Skin epidermis (tissue), 12 donors: Measurements from ENCODE around the gene TSPAN7.

Experiments used
- H3K27ac ChIP-seq, 21 experiments: fragments of 200-600 bp; sonication (generic) in 11 of 21; one replicate each; pipeline ENCODE4 v1.5.0; 2020; ENCODE audit warnings: mild to moderate bottlenecking in 3 of 21, inconsistent platforms in 2 of 21, moderate library complexity in 2 of 21
- H3K4me3 ChIP-seq, 7 experiments: fragments of 200-600 bp; sonication (generic) in 2 of 7; one replicate each; pipeline ENCODE4 v1.5.0; 2020; ENCODE audit warnings: inconsistent platforms in 2 of 7, mild to moderate bottlenecking in 2 of 7, moderate library complexity in 1 of 7

The TSPAN7 gene

DNA sequence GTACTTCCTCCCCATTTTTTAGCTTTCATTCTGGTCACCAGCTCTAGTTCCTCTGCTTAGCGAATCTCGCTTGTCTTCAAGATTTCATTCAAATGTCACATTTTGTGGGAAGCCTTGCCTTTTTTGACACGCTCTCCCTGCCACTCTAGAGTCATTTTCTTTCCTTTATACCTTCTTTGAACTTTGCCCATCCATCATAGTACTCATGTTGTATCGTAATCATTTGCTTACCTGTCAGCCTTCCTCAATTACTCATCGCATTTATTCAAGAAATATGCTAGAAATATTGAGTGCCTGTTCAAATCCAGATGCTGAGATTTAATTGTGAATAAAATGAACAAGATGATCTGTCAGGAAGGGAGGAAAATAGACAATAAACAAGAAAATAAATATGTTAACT lies 21.8 kb downstream of the TSPAN7 start:
- Histone ChIP-seq H3K27ac (no peak overlapping the region), H3K4me3 (no peak overlapping the region)

DNA sequence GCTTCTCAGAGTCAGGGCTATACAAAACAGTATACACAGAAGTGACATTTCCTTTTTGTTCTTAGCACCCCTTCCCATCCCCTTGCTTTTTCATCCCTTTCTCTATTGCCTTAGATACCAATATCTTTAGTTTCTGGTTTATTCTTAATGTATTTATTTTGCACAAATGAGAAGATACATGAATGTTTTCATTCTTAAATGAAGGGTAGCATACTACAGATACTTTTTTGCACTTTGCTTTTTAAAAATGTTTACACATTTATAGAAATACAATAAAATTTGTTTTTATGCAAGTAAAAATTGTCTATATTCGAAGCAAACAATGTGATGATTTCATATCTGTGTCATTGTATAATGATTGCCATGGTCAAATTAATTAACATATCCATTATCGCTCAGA lies 33.1 kb downstream of the TSPAN7 start:
- Histone ChIP-seq H3K27ac (no peak overlapping the region), H3K4me3 (no peak overlapping the region)

DNA sequence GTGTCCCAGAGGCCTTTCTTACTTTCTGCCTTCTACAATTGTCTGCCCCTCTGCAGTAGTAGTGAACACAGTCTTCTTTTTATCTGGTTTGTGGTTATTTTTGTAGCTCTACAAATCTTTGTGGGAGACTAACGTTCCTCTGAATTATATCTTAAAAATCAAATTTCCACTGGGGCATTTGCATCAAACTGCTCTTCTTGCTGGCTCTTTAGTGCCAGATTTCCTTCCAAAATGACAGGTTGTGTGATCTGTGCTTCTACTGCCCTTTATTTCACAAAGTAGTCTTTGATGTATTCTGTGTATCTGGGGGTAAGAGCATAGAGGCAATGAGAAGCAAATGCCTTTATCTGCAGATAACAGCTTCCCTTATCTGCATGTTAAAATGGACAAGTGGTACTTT lies 34.5 kb downstream of the TSPAN7 start:
- Histone ChIP-seq H3K4me3 (no peak overlapping the region), H3K27ac (no peak overlapping the region)

DNA sequence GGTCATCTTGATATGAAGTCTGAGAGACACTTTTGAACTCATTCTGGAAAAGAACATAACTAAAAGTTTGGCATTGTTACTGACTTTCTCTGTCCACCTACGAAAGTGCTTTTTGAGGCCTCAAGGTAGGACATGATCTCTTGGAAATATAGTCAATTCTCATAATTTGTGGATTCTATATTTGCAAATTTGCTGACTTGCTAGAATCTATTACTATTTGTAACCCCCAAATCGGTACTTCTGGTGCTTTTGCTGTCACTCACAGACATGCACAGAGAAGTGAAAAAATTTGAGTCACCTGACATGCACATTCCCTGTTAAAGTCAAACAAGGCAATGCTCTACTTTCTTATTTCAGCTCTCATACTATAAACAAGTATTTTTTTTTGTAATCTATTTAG lies 35.6 kb downstream of the TSPAN7 start:
- Histone ChIP-seq H3K4me3 (no peak overlapping the region), H3K27ac (no peak overlapping the region)

DNA sequence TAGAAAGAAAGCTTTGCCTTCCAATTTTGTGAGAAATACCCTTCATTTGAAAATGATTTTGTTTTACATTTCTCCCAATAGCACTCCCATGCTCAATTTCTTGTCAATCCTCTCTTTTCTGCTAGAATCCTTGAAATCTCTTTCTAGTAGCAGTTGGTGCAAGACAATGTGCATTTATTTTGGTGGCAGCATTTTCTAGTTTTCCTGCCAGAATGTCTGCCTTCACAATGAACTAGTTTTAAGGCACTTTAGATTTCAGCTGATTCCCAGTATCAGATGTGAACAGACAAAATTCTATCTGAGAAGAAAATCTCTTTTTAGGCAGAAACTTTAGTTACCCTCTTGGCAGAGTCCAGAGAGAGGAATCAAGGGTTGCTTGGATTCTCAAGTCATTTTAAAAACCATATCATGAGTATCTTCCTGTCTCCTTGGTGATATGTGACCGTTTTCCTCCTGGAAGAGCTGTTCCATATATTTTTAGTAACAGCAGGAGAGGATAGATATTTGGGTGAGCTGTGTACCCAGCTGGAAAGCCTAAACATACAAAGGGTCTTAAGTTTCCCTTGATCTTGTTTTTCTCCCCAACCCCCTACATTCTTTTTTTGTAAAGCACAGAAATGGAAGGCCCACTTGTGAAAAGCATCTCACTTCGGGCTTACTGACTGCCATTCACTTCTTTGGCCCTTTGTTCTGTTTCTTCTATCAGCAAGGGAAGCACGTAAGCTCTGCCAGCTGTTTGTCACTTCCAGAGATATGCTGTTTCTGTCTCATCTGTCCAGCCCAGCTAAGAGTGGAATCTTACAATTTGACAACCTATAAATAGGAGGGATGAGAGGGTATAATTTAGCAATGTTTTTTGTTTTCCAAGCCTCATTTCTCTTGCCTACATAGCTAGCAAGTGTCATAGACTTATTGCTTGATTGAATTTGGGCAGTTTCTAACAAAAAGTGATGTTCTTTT lies 38.7 kb downstream of the TSPAN7 start:
- H3K27ac ChIP-seq: no peak overlapping the region
- no peak overlapping the region for H3K4me3 ChIP-seq

DNA sequence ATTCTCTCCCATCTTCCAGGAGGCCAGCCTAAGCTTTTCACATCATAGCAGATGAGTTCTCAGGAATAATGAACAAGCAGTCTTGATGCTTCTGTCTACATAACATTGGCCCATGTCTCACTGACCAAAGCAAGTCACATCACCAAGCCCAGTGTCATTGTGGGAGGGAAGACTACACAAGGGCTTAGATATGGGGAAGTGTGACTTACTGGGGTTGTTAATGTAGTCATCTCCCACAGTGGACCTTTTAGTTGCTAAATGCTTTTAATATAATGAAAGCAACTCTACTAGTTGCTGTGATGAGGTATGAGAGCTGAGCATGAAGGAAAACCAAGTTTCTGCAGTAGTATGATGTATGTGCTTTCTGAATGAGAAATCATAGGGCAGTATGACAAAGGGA lies 40.5 kb downstream of the TSPAN7 start:
- no peak overlapping the region for H3K27ac ChIP-seq
- no peak overlapping the region for H3K4me3 ChIP-seq

DNA sequence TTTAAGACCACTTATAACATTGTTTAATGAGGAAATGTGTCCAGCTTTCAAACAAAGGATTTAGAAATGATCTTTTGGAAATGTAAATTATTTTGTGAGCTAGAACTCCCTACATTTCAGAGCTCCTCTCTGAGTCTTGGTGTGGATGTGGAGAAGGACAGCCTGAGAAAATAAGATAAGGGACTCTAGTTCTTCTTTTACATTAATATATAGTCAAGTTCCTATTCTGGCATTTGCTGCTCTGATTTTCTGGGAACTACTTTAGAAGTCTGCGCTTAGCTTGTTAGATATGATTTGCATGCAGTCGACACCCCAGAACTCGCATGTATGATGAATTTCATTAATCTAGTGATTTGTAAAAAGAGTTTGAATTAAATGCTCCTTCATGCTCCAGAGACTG lies 45.5 kb downstream of the TSPAN7 start:
- Histone ChIP-seq H3K27ac (no peak overlapping the region), H3K4me3 (no peak overlapping the region)

DNA sequence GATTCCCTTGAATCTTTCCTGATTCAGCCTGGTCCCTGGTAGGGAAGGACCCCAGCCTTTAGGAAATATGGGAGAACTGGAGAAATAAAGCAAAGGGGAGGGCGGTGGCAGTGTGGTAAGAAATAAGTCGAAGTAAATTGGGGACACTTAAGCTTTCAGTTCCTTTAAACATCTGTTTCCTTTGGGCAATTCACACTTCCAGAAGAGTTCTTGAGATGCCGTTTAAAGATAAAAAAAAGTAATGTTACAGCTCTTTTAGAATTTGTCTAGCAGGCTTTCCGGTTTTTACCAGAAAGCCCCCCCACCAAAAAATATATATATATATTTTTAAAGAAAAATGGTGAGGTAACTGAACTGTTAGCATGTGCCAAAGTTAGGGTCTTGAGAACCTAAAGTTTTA lies 46.6 kb downstream of the TSPAN7 start:
- Histone ChIP-seq H3K27ac (no peak overlapping the region), H3K4me3 (no peak overlapping the region)

DNA sequence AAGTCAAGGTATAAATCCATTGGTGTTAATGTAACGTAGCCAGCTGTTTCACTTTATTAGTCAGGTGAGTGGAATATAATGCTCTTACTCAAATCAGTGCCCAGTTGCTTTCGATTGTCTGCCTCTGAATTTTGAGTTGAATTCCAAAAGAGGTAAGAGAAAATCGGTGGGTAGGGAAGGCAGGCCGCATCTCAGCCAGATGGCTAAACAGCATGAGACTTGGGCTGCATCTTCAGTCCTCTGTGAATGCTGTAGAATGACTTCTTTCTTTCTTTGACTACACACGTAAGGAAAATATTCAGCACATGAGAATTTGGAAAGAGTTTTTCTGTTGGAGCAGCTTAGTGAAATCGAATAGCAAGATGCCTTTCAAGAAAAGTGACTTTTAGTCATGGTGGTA lies 49.5 kb downstream of the TSPAN7 start:
- H3K27ac ChIP-seq: no peak overlapping the region

DNA sequence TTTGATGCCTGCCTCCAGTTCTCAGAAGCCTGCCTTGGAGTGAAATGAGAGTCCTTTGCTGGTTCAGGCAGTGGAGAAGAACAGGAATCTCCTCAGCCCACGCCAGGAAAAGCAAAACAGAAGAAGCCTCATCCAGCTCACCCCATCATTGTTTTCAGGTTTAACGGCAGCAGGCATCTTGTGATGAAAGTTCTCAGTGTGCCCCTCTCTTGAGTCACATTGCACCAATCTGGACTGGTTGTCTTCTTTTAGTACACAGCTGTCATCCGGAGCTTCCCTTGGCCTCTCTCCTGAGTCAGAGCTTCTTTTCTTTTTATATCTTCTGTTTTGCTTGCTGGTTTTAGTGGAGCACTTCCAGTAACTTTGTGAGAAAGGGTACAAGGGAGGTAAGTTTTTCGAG lies 50.9 kb downstream of the TSPAN7 start:
- no peak overlapping the region for H3K27ac ChIP-seq
- no peak overlapping the region for H3K4me3 ChIP-seq

More for the DNA sequence above, 49.5 kb downstream of the TSPAN7 start:
- no peak overlapping the region for H3K4me3 ChIP-seq

DNA sequence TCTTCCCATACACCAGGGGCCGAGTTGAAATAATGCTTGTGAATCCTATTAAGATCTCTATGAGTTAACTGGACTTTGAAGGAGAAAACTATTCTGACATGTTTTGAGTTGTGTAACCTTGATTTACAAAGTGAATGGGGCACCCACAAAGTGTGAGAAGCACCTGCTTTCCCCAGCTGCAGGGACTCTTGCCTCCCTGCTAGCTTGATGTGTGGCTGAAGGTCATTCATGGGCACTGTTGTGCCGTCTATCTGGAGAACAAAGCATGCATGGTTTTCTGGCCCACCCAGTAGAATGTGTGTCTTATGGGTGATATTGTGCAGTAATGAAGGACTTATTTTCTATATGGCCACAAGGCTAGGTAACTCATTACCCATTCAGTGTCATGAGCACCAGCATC lies 53.1 kb downstream of the TSPAN7 start:
- no peak overlapping the region for H3K27ac ChIP-seq
- H3K4me3 ChIP-seq: no peak overlapping the region

DNA sequence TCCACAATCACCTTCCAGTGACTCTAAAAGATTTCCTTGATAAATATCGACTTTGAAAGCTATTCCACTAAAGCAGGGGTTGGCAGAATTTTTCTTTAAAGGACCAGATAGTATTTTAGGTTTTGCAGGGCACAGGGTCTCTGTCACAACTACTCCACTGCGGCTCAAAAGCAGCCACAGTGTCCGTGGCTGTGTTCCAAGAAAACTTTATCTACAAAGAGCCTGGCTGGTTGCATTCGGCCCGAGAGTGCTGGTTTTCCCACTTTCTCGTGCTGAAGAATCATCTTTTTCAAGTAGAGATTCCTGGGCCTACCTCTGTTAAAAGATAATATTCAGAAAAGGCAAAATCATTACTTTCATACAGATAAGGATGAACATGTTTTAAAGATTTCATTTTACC lies 55.6 kb downstream of the TSPAN7 start:
- no peak overlapping the region for H3K27ac ChIP-seq
- no peak overlapping the region for H3K4me3 ChIP-seq

DNA sequence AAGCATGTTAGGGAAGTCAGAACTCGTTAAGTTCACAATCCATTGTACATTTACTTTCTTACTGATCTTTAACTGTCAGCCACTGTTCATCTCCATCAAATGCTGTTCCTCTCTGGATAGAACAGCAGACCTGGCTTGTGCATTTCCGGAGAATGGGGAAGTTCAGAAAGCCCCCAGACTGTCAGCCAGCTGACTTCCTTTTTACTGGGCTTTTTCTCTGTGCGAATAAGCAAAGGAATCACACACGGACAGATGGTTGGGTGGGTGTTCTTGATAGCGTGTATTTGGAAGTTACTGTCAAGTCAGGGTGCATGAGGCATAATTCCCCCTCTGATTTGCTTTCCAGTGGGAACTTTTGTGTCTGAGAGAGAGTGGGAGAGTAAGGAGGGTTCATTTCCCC lies 56.8 kb downstream of the TSPAN7 start:
- no peak overlapping the region for H3K4me3 ChIP-seq

DNA sequence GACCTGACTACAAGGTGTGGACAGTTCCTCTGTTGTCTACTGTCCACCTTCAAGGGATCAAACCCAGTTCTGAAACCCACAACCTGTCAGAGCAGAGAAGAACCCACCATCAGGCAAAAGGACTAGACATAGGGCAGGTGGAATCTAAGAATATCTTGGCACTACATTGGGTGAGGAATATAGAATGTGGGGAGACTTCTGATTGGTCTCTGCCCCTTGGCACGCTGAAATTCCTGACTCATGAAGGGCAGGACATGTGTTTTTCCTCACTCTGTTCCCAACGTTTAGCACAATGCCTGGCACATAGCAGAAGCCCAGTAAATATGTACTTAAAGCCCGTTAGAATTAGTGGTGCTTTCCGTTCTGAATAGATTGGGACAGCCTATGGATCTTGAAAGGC lies 59.3 kb downstream of the TSPAN7 start:
- H3K4me3 ChIP-seq: no peak overlapping the region
- no peak overlapping the region for H3K27ac ChIP-seq

More for the DNA sequence above, 56.8 kb downstream of the TSPAN7 start:
- no peak overlapping the region for H3K27ac ChIP-seq

DNA sequence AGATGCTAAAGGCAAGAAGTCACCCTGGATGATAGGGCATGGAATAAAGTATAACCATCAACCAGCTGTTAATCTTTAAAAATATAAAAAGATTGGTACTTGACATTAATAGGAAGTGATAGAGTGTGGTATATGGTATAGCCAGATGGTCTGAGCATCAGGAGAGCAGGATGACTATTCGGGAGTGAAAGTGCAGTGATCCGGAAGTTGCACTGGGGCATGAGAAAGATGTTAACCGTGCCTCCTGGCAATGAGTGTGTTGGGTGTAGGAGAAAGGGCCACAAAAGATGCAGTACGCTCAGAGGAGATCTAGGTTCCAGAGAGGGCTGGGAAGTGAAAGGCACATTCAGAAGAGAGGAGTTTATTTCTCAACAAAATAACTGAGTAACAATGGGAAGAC lies 65.0 kb downstream of the TSPAN7 start:
- Histone ChIP-seq H3K27ac (no peak overlapping the region), H3K4me3 (no peak overlapping the region)

DNA sequence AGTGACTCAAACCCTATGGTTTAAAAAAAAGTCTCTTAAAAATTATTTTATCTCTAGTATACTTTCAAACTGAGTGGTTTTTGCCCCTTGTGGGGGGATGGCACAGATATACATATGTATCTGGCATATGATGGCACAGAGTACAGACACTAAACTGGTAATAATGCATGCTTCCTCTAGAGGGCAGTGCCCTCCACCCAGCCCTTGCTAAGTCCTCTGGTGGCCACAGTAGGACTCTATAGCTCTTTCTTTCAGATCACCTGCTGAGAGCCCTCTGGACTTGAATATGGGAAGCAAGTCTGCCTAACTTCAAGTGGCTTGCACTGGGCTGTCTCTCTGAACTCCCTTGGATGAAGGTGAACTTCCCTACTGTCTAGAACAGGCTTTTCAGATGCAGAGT lies 66.3 kb downstream of the TSPAN7 start:
- no peak overlapping the region for H3K27ac ChIP-seq
- no peak overlapping the region for H3K4me3 ChIP-seq

DNA sequence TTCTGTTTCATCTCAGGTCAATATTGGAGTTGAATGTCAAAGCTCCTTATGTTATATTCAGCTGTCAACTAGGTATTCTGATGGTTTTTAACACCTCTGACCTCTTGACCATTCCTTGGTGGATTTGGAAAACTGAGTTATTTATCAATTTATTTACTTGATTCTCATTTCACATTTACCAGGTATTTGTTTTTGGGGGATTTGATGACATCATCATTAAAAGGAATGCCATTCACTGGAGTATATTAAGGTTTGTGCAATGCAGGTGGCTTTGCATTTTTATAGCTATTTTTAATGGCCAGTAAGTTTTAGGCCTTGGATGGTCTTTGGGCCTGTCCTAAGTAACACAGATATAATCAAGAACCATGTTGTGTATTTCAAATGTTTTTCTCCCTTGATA lies 67.2 kb downstream of the TSPAN7 start:
- Histone ChIP-seq H3K4me3 (no peak overlapping the region), H3K27ac (no peak overlapping the region)

DNA sequence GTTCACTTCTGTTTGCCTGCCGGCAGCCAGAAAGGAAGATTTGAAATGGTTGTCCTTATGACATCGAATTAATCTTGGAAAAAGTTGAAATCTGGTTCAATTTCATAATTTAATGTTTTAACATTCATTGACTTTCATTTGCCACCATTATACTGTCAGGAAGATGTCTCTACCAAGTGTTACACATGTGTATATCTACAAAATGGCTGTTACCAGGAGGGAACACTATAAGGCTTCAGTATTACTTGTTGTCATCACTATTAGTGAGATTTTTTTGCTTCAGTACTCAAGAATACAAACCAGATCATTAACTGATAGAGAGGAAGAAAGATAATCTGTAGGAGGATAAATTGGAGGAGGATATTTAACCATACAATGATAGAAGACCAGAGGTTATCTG lies 71.2 kb downstream of the TSPAN7 start:
- Histone ChIP-seq H3K4me3 (no peak overlapping the region), H3K27ac (no peak overlapping the region)

DNA sequence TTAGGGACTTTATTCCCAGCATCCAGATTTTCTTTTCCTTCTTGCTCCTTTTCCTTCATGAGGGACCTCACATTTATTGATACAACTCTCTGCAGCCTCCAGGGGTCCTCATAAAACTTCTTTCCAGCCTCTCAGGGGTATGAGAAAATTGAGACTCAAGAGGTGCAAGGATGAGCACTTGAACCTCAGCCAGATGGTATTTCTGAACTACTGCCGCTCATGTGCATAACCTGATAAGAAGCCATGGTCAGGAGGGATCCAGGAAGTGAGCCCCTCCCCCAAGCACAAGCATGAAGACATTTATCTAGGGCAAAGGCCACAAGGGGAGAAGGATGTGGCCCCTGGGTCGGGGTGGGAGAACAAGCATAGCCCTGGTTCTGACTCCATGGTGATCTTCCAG lies 73.3 kb downstream of the TSPAN7 start:
- Histone ChIP-seq H3K4me3 (no peak overlapping the region), H3K27ac (no peak overlapping the region)

DNA sequence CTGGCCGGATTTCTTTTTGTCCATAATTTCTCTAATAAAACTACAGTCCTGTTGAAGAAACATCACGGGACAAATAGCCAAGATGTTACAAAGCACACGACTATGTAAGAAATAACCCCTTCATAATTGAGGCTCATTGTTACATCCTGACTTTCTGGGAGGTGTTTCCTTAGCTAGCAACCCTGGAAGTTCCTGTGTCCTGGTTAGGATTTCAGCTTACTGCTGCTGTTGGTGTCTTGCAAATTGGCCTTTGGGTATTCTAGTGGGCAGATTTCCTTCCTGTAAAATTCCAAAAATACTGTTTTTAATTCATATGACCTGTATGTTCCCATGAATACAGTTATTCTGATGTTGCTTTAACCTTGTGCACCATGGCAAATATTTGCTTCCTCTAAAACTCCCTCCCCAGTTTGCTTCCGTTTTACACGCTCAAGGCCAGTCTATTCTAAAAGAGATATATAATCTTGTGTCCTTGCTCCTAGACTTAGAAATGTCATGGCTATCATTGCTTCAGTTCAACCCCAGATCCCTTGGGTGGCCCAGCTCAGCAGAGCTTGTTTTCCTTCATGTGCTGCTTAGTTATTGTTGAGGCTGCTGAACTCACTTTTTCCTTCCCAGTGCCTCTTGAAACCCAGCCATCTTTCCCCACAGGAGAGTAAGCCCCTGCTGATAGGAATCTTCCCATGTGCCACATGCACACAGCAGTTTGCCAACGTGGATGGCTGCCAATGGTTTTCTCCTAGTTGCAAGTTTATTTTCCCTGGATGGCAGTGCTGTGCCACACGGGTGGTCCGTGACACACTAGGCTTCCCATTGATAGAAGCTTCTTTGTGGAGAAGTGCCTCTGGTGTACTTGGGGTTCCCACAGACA lies 75.8 kb downstream of the TSPAN7 start:
- no peak overlapping the region for H3K4me3 ChIP-seq
- H3K27ac ChIP-seq: peak overlapping the region in 1 of 21 experiments; percentile 37

DNA sequence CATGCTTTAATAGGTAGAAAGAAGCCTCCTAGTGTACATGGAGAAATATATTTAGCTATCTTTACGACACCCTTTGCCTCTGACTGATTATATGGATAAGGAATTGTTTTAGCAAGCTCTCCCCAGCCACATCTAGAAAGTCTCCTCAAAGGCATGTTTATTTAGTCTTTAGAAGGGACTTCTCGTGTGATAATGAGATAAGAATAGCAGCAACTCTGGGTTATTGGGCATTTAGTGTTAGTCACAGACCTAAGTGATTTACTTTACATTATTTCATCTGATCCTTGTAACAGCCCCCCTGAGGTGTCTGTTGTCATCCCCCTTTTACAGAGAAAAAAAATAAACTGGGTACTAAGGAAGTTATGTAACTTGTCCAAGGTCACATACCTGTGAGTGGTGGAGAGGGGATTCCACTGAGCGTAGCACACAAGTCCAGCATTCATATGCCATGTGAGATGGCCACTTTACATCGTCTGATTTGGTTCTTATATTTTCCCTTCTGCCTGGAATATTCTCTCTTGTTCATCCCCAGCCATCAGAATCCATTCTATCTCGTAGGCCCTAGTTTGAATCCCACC lies 77.7 kb downstream of the TSPAN7 start:
- Histone ChIP-seq H3K27ac (no peak overlapping the region), H3K4me3 (no peak overlapping the region)
